ENCODE measurements around the gene ISG15. TPM values are rescaled to one million over a fixed set of nuclear protein-coding genes. Genes with fewer than 3 reads are reported as not detected.
A peak's percentile ranks its signal among the peaks of the same experiment; 100 is the strongest.

Gene ISG15
- total and polyA plus RNA-seq, 9 of the 15 experiments (the other 6 are each of a cell fraction or from before 2014, with no cell fraction given), result 0.40 to 58.3 (median 12.2) TPM

DNA sequence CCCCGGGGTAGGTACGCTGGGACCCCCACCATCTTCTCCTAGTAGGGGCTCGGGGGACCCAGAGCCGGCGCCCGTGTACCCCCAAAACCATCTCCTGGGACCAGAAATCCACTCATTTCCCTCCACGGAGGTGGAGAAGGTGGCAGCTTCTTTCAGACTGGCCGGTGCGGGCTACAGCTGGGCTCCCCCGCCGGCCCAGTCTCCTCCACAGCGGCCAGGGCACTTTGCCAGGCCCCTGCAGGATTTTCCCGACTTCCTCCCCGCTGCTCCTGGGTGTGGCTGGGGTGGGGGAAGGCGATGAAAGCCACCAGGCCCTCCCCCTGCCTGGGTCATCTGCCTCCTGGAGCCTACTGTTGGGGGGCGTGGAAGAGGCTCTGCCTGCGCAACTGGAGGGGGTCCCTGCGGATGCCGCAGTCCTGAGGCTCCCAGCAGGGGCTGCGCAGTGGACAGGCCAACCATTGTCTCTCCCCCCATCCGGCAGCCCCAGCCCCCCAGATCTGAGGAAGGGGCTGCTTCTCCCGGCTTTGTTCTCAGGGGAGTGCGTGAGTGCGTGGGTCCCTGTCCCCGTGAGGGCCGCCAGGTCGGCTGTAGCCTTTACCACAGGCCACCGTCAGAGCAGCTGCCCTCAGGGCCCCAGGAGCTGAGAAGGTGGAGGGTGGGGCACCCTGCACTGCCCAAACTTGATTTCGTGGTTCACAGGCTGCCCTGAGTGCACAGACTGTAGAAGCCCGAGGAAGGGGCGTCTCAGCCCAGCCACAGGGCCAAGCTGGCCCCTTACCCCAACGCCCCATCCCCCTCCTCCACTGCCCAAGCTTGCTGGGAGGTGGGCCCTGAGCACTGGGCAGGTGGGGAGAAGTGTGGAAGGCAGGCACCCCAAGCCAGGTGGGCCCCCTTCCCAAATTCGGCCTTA lies 8.0 kb downstream of the ISG15 start (continued):
- TF ChIP-seq, protein P1, sequence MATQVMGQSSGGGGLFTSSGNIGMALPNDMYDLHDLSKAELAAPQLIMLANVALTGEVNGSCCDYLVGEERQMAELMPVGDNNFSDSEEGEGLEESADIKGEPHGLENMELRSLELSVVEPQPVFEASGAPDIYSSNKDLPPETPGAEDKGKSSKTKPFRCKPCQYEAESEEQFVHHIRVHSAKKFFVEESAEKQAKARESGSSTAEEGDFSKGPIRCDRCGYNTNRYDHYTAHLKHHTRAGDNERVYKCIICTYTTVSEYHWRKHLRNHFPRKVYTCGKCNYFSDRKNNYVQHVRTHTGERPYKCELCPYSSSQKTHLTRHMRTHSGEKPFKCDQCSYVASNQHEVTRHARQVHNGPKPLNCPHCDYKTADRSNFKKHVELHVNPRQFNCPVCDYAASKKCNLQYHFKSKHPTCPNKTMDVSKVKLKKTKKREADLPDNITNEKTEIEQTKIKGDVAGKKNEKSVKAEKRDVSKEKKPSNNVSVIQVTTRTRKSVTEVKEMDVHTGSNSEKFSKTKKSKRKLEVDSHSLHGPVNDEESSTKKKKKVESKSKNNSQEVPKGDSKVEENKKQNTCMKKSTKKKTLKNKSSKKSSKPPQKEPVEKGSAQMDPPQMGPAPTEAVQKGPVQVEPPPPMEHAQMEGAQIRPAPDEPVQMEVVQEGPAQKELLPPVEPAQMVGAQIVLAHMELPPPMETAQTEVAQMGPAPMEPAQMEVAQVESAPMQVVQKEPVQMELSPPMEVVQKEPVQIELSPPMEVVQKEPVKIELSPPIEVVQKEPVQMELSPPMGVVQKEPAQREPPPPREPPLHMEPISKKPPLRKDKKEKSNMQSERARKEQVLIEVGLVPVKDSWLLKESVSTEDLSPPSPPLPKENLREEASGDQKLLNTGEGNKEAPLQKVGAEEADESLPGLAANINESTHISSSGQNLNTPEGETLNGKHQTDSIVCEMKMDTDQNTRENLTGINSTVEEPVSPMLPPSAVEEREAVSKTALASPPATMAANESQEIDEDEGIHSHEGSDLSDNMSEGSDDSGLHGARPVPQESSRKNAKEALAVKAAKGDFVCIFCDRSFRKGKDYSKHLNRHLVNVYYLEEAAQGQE (IDR thresholded peaks at IDR 0.05; ENCODE audit: borderline replicate concordance), result 0 out of 2 replicates have a peak, but pooled peaks have one; percentile 3
- TF ChIP-seq, protein P1 (CRISPR knock-in tag; IDR thresholded peaks at IDR 0.05; ENCODE audit: low read depth), result peak; percentile 46; the same call in 1 of the 2 replicates
- TF ChIP-seq SAP30 (IDR thresholded peaks at IDR 0.05; ENCODE audit: borderline replicate concordance, insufficient read depth, low read depth, low read length, poor library complexity, severe bottlenecking) (peak; percentile 69), ZNF436 (CRISPR knock-in tag; IDR thresholded peaks at IDR 0.05) (no peak), HNRNPL (IDR thresholded peaks at IDR 0.05; ENCODE audit: low read depth, low read length) (no peak), SAFB (IDR thresholded peaks at IDR 0.05; ENCODE audit: borderline replicate concordance, low read depth, low read length) (peak; percentile 22; the same call in 1 of the 2 replicates), NFIC (IDR thresholded peaks at IDR 0.05) (peak; percentile 95), STAT5B (CRISPR knock-in tag; IDR thresholded peaks at IDR 0.05) (no peak), ZNF12 (CRISPR knock-in tag; IDR thresholded peaks at IDR 0.05) (no peak), ETV6 (IDR thresholded peaks at IDR 0.05; ENCODE audit: borderline replicate concordance in 1 of 2, low read depth in 2 of 2, low read length in 1 of 2) (no peak), ETV6 (CRISPR knock-in tag; IDR thresholded peaks at IDR 0.05; ENCODE audit: borderline replicate concordance) (no peak), EGR1 (conservative IDR thresholded peaks at IDR 0.05) (peak; percentile 14; the same call in 1 of the 2 replicates), GABPB2 (CRISPR knock-in tag; conservative IDR thresholded peaks at IDR 0.05) (no peak), PCBP1 (IDR thresholded peaks at IDR 0.05; ENCODE audit: low read depth, low read length, poor library complexity, severe bottlenecking) (peak; percentile 44), DACH1 (IDR thresholded peaks at IDR 0.05; ENCODE audit: partially characterized antibody) (peak; percentile 58), CREM (IDR thresholded peaks at IDR 0.05; ENCODE audit: low read depth) (peak; percentile 49)
- TF ChIP-seq, protein P2, sequence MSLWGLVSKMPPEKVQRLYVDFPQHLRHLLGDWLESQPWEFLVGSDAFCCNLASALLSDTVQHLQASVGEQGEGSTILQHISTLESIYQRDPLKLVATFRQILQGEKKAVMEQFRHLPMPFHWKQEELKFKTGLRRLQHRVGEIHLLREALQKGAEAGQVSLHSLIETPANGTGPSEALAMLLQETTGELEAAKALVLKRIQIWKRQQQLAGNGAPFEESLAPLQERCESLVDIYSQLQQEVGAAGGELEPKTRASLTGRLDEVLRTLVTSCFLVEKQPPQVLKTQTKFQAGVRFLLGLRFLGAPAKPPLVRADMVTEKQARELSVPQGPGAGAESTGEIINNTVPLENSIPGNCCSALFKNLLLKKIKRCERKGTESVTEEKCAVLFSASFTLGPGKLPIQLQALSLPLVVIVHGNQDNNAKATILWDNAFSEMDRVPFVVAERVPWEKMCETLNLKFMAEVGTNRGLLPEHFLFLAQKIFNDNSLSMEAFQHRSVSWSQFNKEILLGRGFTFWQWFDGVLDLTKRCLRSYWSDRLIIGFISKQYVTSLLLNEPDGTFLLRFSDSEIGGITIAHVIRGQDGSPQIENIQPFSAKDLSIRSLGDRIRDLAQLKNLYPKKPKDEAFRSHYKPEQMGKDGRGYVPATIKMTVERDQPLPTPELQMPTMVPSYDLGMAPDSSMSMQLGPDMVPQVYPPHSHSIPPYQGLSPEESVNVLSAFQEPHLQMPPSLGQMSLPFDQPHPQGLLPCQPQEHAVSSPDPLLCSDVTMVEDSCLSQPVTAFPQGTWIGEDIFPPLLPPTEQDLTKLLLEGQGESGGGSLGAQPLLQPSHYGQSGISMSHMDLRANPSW (CRISPR knock-in tag; IDR thresholded peaks at IDR 0.05), result 0 out of 2 replicates have a peak, but pooled peaks have one; percentile 38
